H1 (cell line): Measurements from ENCODE around the gene STKLD1. TPM values are rescaled to one million over a fixed set of nuclear protein-coding genes. Genes with fewer than 3 reads are reported as not detected.
A peak's percentile ranks its signal among the peaks of the same experiment; 100 is the strongest.

Experiments used
- CTCF ChIA-PET: fragments of 300-600 bp; sonication (Branson Sonifier 250); formaldehyde crosslinking; loops from one replicate; lab custom pipeline; 2021; ENCODE audit not compliant: partially characterized antibody; lab: Charles Lee
- POLR2A ChIA-PET: fragments of 300-600 bp; sonication (Branson Sonifier 250); formaldehyde crosslinking; loops from one replicate; lab custom pipeline; 2021; ENCODE audit warnings: inconsistent platforms; ENCODE audit not compliant: partially characterized antibody; lab: Charles Lee
- DNase-seq, 2 experiments: peaks; one replicate each; pipeline versions ENCODE4 v3.0.0 to v3.0.0-alpha.2; 2010 to 2022; ENCODE audit warnings: low spot score in 2 of 2, low read depth in 1 of 2, mixed read lengths in 1 of 2
- FAIRE-seq: peaks from 2 replicates; lab custom pipeline; 2011; peaks lifted over from hg19 to GRCh38; lab: Jason Lieb, UNC
- H2AFZ ChIP-seq: 2 replicates; pipeline ENCODE4 v1.8.1; 2012; ENCODE audit warnings: low read length, inconsistent platforms
- H2AK5ac ChIP-seq: 2 replicates; pipeline ENCODE4 v1.6.1; 2013; ENCODE audit warnings: low read depth, low read length
- H2BK120ac ChIP-seq: replicated peaks from 2 replicates; pipeline ENCODE3; 2013; ENCODE audit warnings: low read depth, low read length, inconsistent platforms
- H2BK12ac ChIP-seq: 2 replicates; pipeline ENCODE4 v1.6.1; 2013; ENCODE audit warnings: low read depth, low read length
- H2BK15ac ChIP-seq: 2 replicates; pipeline ENCODE4 v1.6.1; 2013; ENCODE audit warnings: low read length
- H2BK20ac ChIP-seq: 2 replicates; pipeline ENCODE4 v1.6.1; 2013; ENCODE audit warnings: low read length
- H2BK5ac ChIP-seq: 2 replicates; pipeline ENCODE4 v1.6.1; 2013; ENCODE audit warnings: low read depth, low read length
- H3K14ac ChIP-seq: 2 replicates; pipeline ENCODE4 v1.6.1; 2013; ENCODE audit warnings: inconsistent platforms; ENCODE audit not compliant: insufficient read length
- H3K18ac ChIP-seq: 2 replicates; pipeline ENCODE4 v1.6.1; 2013; ENCODE audit warnings: low read length; ENCODE audit errors: extremely low read depth
- H3K23ac ChIP-seq: 2 replicates; pipeline ENCODE4 v1.6.1; 2013; ENCODE audit warnings: inconsistent platforms; ENCODE audit not compliant: insufficient read length
- H3K23me2 ChIP-seq: 2 replicates; pipeline ENCODE4 v1.6.1; 2013; ENCODE audit warnings: low read depth, low read length
- H3K27ac ChIP-seq: 2 replicates; pipeline ENCODE4 v1.6.1; 2011; ENCODE audit warnings: low read depth, low read length, inconsistent platforms
- H3K27me3 ChIP-seq, 4 experiments: replicated peaks in 1 of 4; 1 replicate in 1 of 4; 2 replicates in 3 of 4; pipeline versions ENCODE4 v1.6.1 to v1.8.1; 2011 to 2013; ENCODE audit warnings: low read length in 3 of 4, mild to moderate bottlenecking in 3 of 4, inconsistent platforms in 2 of 4, mixed read lengths in 2 of 4, moderate library complexity in 1 of 4; ENCODE audit not compliant: control insufficient read depth in 3 of 4, insufficient read depth in 3 of 4; ENCODE audit errors: extremely low read depth in 1 of 4
- H3K36me3 ChIP-seq, 4 experiments: 2 replicates each; pipeline versions ENCODE4 v1.6.1 to v1.8.1; 2011 to 2013; ENCODE audit warnings: mild to moderate bottlenecking in 4 of 4, low read length in 3 of 4, moderate library complexity in 2 of 4, control low read depth in 1 of 4, inconsistent platforms in 1 of 4; ENCODE audit not compliant: insufficient read depth in 4 of 4, control insufficient read depth in 2 of 4
- H3K4ac ChIP-seq: replicated peaks from 2 replicates; pipeline ENCODE3; 2013; ENCODE audit warnings: low read length, low read depth, mixed read lengths, inconsistent platforms; ENCODE audit not compliant: insufficient read length
- H3K4me1 ChIP-seq, 4 experiments: replicated peaks in 1 of 4; 1 replicate in 1 of 4; 2 replicates in 3 of 4; pipeline versions ENCODE4 v1.6.1 to v1.8.1; 2011 to 2013; ENCODE audit warnings: low read length in 3 of 4, inconsistent platforms in 2 of 4, mixed read lengths in 1 of 4; ENCODE audit not compliant: insufficient read depth in 4 of 4, control insufficient read depth in 3 of 4
- H3K4me2 ChIP-seq, 2 experiments: 2 replicates each; pipeline versions ENCODE4 v1.6.1 to v1.8.1; 2011 to 2013; ENCODE audit warnings: low read depth in 2 of 2, low read length in 2 of 2, control low read depth in 1 of 2, inconsistent platforms in 1 of 2, mild to moderate bottlenecking in 1 of 2; ENCODE audit not compliant: insufficient read depth in 1 of 2
- H3K4me3 ChIP-seq, 4 experiments: fragments of 200-600, 300-600 bp in 1 of 4; sonication (generic), shearing (Covaris generic), sonication (Bioruptor Twin) in 1 of 4; 2 replicates each; pipeline versions ENCODE4 v1.5.1 to v1.8.1; 2011 to 2016; ENCODE audit warnings: low read length in 4 of 4, low read depth in 3 of 4, control low read depth in 2 of 4, inconsistent platforms in 2 of 4, mild to moderate bottlenecking in 2 of 4, mixed read lengths in 1 of 4, moderate library complexity in 1 of 4; ENCODE audit not compliant: insufficient read depth in 2 of 4; ENCODE audit errors: extremely low read depth in 1 of 4
- H3K56ac ChIP-seq: replicated peaks from 2 replicates; pipeline ENCODE3; 2013; ENCODE audit warnings: low read depth, mild to moderate bottlenecking, mixed read lengths, low read length, inconsistent platforms; ENCODE audit not compliant: insufficient read length
- H3K79me1 ChIP-seq: 2 replicates; pipeline ENCODE4 v1.6.1; 2013; ENCODE audit warnings: low read depth, low read length, control low read depth
- H3K79me2 ChIP-seq, 2 experiments: 2 replicates each; pipeline versions ENCODE4 v1.6.1 to v1.8.1; 2012 to 2013; ENCODE audit warnings: low read length in 2 of 2, mild to moderate bottlenecking in 2 of 2, inconsistent platforms in 1 of 2; ENCODE audit not compliant: insufficient read depth in 2 of 2, control insufficient read depth in 1 of 2
- H3K9ac ChIP-seq, 4 experiments: replicated peaks in 1 of 4; 1 replicate in 1 of 4; 2 replicates in 3 of 4; pipeline versions ENCODE4 v1.6.1 to v1.8.1; 2011 to 2013; ENCODE audit warnings: low read depth in 3 of 4, low read length in 3 of 4, control low read depth in 2 of 4, mild to moderate bottlenecking in 2 of 4, moderate library complexity in 2 of 4, inconsistent platforms in 1 of 4; ENCODE audit errors: extremely low read depth in 1 of 4
- H3K9me3 ChIP-seq, 2 experiments: 2 replicates each; pipeline versions ENCODE4 v1.6.1 to v1.8.1; 2012 to 2013; ENCODE audit warnings: mild to moderate bottlenecking in 2 of 2, moderate library complexity in 2 of 2, control low read depth in 1 of 2, inconsistent platforms in 1 of 2, low read depth in 1 of 2, low read length in 1 of 2, mixed read lengths in 1 of 2; ENCODE audit not compliant: insufficient read depth in 2 of 2
- H4K20me1 ChIP-seq, 2 experiments: replicated peaks in 1 of 2; 2 replicates each; pipeline versions ENCODE3 to v1.8.1; 2011 to 2013; ENCODE audit warnings: inconsistent platforms in 2 of 2, low read length in 2 of 2, mild to moderate bottlenecking in 1 of 2; ENCODE audit not compliant: insufficient read depth in 2 of 2, control insufficient read depth in 1 of 2
- H4K5ac ChIP-seq: 2 replicates; pipeline ENCODE4 v1.6.1; 2013; ENCODE audit warnings: low read length, low read depth, mixed read lengths, inconsistent platforms; ENCODE audit not compliant: insufficient read length
- H4K8ac ChIP-seq: 2 replicates; pipeline ENCODE4 v1.8.0; 2013; ENCODE audit warnings: mild to moderate bottlenecking, moderate library complexity, low read length, inconsistent platforms; ENCODE audit not compliant: insufficient read depth; ENCODE audit errors: extremely low read depth
- H4K91ac ChIP-seq: replicated peaks from 2 replicates; pipeline ENCODE3; 2013; ENCODE audit warnings: low read length, mixed read lengths, inconsistent platforms; ENCODE audit not compliant: insufficient read length
- CBX8 ChIP-seq: fragments of 300-800, 300-1000 bp; sonication (generic); IDR thresholded peaks from 2 replicates; pipeline ENCODE4 v1.7.1; 2016; ENCODE audit warnings: low read depth, low read length, borderline replicate concordance
- WGBS, 2 experiments: shearing (Covaris generic) in 1 of 2; methylation state at CpG; one replicate each; pipeline versions ENCODE4 v1.1.6 to v1.1.7; 2013 to 2015; ENCODE audit warnings: low lambda C conversion rate in 2 of 2, mixed read lengths in 2 of 2, inconsistent platforms in 1 of 2, low coverage in 1 of 2, missing lambda C conversion rate in 1 of 2; ENCODE audit not compliant: insufficient replicate concordance in 2 of 2, insufficient coverage in 1 of 2, insufficient read length in 1 of 2; ENCODE audit errors: extremely low coverage in 1 of 2, missing lambda C conversion rate in 1 of 2; 5-methylcytosine and 5-hydroxymethylcytosine counted together
- polyA plus RNA-seq, 7 experiments: library from polyadenylated mRNA; depleted of rRNA in 3 of 7; stranded (reverse) in 5 of 7; unstranded in 2 of 7; fragments of >200 nt in 5 of 7; fragments of 200-250 nt in 2 of 7; gene quantifications; 1 replicate in 5 of 7; 2 replicates in 1 of 7; 4 replicates in 1 of 7; pipeline versions ENCODE4 v1.2.1 to v1.2.3, GENCODE V29; 2011 to 2013; ENCODE audit warnings: missing spikeins in 2 of 7, mixed read lengths in 2 of 7
- total RNA-seq: library from RNA; stranded (reverse); fragmentation: NEBNext Ultra II Directional; extraction: Animal tissue kit (Norgen Biotek cat#: 25700); gene quantifications from 2 replicates; pipeline ENCODE4 v1.2.1, GENCODE V29; 2021

Gene STKLD1
- total and polyA plus RNA-seq, 2 of the 8 experiments (the other 6 are each of a cell fraction or from before 2014, with no cell fraction given): 0.26 TPM; not detected in 1

DNA sequence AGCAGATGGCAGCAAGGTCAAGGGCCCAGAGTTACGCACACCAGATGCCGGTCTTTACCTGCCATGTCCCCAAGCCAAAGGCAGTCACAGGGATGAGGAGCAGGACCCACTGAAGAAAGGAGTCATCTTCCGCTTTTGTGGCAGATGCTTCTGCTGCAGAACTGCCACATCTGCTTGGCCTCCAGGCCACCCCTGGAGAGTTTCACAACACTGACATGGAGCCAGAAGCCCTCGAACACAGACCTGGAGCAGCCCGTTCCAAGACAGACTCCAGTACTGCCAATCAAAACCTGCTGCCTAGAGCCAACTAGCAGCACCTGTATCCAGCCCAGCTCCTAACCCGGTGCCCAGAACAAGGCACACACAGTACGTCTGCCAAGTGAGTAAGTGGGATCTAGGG, 21.4 kb upstream of the STKLD1 start:
- no peak overlapping the region for H2BK5ac ChIP-seq
- peaks cover 17 to 34% (median 31%) of the 10 kb centered on the region in 4 experiments for H3K36me3 ChIP-seq
- H3K79me2 ChIP-seq: peaks cover 0 to 21% of the 10 kb centered on the region in 2 experiments; a peak in 2 of 4 replicates
- H3K9me3 ChIP-seq: no peaks in the 10 kb centered on the region
- H3K9ac ChIP-seq: no peak overlapping the region; a peak in 1 of 7 replicates
- H3K18ac ChIP-seq: no peak overlapping the region
- H4K20me1 ChIP-seq: peaks cover 11 to 12% of the 10 kb centered on the region in 2 experiments
- no peak overlapping the region for H3K4ac ChIP-seq
- peak overlapping the region; percentile 39; the same call in 1 of the 2 replicates for H4K8ac ChIP-seq
- H2AK5ac ChIP-seq: no peak overlapping the region; the same call in 1 of the 2 replicates
- no peak for DNase-seq
- H3K4me3 ChIP-seq: no peak overlapping the region
- H2BK20ac ChIP-seq: no peak overlapping the region
- no peaks in the 10 kb centered on the region for H3K27me3 ChIP-seq
- no peak for FAIRE-seq
- no peak overlapping the region for H4K91ac ChIP-seq
- no peak overlapping the region for H2BK15ac ChIP-seq
- no peak overlapping the region; a peak in 1 of 4 replicates for H3K4me2 ChIP-seq
- CTCF ChIA-PET: interaction anchor here (0.9 to 8.2 kb wide), 11 partner anchors 8 to 168 kb away, joined by 3 to 90 read pairs (median 8); partner anchors contain the start of genes MED22 and RPL7A
- no peak overlapping the region for H3K14ac ChIP-seq
- 94% methylated on average over 7 of the region's 7 CpGs; no CpG with 5 or more reads in 1 of the 2 experiments for WGBS, 2 experiments
- no peak overlapping the region for H2BK120ac ChIP-seq
- no peak overlapping the region for H3K27ac ChIP-seq
- H3K4me1 ChIP-seq: peaks cover 0 to 8% (median 3%) of the 10 kb centered on the region in 4 experiments; a peak in 5 of 7 replicates
- peaks cover 2% of the 10 kb centered on the region; the same call in 1 of the 2 replicates for H3K79me1 ChIP-seq
- no peak overlapping the region for H3K56ac ChIP-seq
- no peak overlapping the region for H3K23ac ChIP-seq
- no peak overlapping the region for H2AFZ ChIP-seq
- peaks cover 2% of the 10 kb centered on the region; the same call in 1 of the 2 replicates for H3K23me2 ChIP-seq
- no peak overlapping the region for H2BK12ac ChIP-seq
- POLR2A ChIA-PET: interaction anchor here (1.7 to 16.1 kb wide), 9 partner anchors 10 to 105 kb away, joined by 4 to 461 read pairs (median 13); partner anchors contain the start of genes CACFD1, MED22, RPL7A and STKLD1
- no peak overlapping the region for H4K5ac ChIP-seq
- no peak for TF ChIP-seq CBX8
